Gastroesophageal sphincter (tissue), 3 donors: ENCODE results near the gene KIAA1614.

Experiments
- CTCF ChIP-seq, 4 experiments: fragments of 200-600 bp in 2 of 4; fragments of 450-650 bp in 2 of 4; sonication (generic) in 1 of 4; IDR thresholded peaks; one replicate each; pipeline ENCODE4 v1.5.1; 2017 to 2019; ENCODE audit warnings: antibody characterized with exemption in 4 of 4, mild to moderate bottlenecking in 2 of 4, moderate library complexity in 2 of 4
- EP300 ChIP-seq: sonication (generic); formaldehyde crosslinking; IDR thresholded peaks from one replicate; pipeline ENCODE4 v1.6.1; 2017; ENCODE audit warnings: antibody characterized with exemption, mild to moderate bottlenecking
- POLR2A ChIP-seq, 2 donors: fragments of 450-650 bp; IDR thresholded peaks; one replicate each; pipeline ENCODE4 v1.6.1; 2017; ENCODE audit warnings: antibody characterized with exemption in 2 of 2, mild to moderate bottlenecking in 2 of 2, moderate library complexity in 1 of 2
- POLR2AphosphoS5 ChIP-seq: sonication (generic); formaldehyde crosslinking; IDR thresholded peaks from one replicate; pipeline ENCODE4 v1.6.1; 2017; ENCODE audit warnings: antibody characterized with exemption

GRCh38 chr1:180929389-180929788, 16.7 kb downstream of the KIAA1614 start:
- TF ChIP-seq CTCF (IDR thresholded peaks at IDR 0.05) (no peak), POLR2AphosphoS5 (no peak), POLR2A (IDR thresholded peaks at IDR 0.05) (no peak), EP300 (no peak)
